ENCODE data around the gene KCNT2.
"Not testable (repeated sequence)": the region's sequence is repeated elsewhere in the genome, so short reads cannot be mapped to it uniquely, and the experiment has no call there.

DNA sequence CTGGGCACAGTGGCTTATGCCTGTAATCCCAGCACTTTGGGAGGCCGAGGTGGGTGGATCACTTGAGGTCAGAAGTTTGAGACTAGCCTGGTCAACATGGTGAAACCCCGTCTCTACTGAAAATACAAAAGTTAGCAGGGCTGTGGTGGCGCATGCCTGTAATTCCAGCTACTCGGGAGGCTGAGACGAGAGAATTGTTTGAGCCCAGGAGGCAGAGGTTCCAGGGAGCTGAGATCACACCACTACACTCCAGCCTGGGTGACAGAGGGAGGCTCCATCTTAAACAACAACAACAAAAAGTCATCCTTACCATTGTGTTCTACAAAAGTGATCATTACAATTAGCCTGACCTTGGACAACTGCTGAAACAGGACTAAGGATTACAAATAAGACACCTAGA lies 31.1 kb upstream of the KCNT2 start:
- TF ChIP-seq EP300 (IDR thresholded peaks at IDR 0.05): not testable (repeated sequence)
- TF ChIP-seq, protein P1, sequence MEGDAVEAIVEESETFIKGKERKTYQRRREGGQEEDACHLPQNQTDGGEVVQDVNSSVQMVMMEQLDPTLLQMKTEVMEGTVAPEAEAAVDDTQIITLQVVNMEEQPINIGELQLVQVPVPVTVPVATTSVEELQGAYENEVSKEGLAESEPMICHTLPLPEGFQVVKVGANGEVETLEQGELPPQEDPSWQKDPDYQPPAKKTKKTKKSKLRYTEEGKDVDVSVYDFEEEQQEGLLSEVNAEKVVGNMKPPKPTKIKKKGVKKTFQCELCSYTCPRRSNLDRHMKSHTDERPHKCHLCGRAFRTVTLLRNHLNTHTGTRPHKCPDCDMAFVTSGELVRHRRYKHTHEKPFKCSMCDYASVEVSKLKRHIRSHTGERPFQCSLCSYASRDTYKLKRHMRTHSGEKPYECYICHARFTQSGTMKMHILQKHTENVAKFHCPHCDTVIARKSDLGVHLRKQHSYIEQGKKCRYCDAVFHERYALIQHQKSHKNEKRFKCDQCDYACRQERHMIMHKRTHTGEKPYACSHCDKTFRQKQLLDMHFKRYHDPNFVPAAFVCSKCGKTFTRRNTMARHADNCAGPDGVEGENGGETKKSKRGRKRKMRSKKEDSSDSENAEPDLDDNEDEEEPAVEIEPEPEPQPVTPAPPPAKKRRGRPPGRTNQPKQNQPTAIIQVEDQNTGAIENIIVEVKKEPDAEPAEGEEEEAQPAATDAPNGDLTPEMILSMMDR (IDR thresholded peaks at IDR 0.05): not testable (repeated sequence)
